Measurements from ENCODE around the gene ASIC2. TPM values are rescaled to one million over a fixed set of nuclear protein-coding genes. Genes with fewer than 3 reads are reported as not detected.

ASIC2 gene
- total and polyA plus RNA-seq, 2 experiments from 2014 or later, result 0.52 to 2.8 TPM

DNA sequence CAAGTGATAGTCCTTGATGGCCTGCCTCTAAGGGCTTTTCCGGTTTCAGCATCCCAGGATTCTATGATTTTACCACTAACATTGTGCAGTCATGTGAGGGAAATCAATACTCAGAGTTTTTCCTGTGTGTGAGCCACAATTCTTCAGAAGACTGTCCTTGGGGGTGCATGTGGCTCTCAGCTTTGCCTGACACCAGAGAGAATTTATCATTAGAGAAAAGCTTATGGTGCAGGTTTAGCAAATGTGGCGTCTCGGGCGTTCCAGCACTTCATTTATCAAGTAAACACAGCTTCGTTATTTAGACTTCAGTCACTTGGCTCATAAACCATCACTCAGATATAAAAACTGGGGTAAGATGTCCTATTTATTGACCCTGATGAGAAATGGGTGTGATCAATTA, 238.7 kb downstream of the ASIC2 start:
- no peak overlapping the region for H2AFZ ChIP-seq
- H3K9me3 Mint-ChIP-seq, result no peaks in the 10 kb centered on the region
- TF ChIP-seq, protein P1, sequence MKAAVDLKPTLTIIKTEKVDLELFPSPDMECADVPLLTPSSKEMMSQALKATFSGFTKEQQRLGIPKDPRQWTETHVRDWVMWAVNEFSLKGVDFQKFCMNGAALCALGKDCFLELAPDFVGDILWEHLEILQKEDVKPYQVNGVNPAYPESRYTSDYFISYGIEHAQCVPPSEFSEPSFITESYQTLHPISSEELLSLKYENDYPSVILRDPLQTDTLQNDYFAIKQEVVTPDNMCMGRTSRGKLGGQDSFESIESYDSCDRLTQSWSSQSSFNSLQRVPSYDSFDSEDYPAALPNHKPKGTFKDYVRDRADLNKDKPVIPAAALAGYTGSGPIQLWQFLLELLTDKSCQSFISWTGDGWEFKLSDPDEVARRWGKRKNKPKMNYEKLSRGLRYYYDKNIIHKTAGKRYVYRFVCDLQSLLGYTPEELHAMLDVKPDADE (IDR thresholded peaks at IDR 0.05), result no peak
- TF ChIP-seq NANOG (IDR thresholded peaks at IDR 0.05; ENCODE audit: borderline replicate concordance), result no peak
- H3K36me3 ChIP-seq (ENCODE audit: insufficient read depth), result no peaks in the 10 kb centered on the region
- no peak overlapping the region for H3K27ac Mint-ChIP-seq
- no peaks in the 10 kb centered on the region for H3K4me1 ChIP-seq (ENCODE audit: insufficient read depth)
- H3K27me3 Mint-ChIP-seq (ENCODE audit: insufficient read depth, low read depth, poor library complexity), result peaks cover 4% of the 10 kb centered on the region
- ATAC-seq, result no peak
- H3K4me3 ChIP-seq, result no peak overlapping the region
- H3K27ac ChIP-seq (ENCODE audit: low read depth), result no peak overlapping the region
- no peaks in the 10 kb centered on the region; the same call in 2 of the 3 replicates for H3K4me1 Mint-ChIP-seq
- H3F3A ChIP-seq (replicated peaks; ENCODE audit: low read depth), result no peaks in the 10 kb centered on the region
- no peaks in the 10 kb centered on the region for H3K36me3 Mint-ChIP-seq (ENCODE audit: low read depth)
- no peak overlapping the region for H3K4me2 ChIP-seq
- H3K9me2 ChIP-seq (ENCODE audit: insufficient read depth), result no peaks in the 10 kb centered on the region
- no peak overlapping the region for H3K4me3 Mint-ChIP-seq
- no peaks in the 10 kb centered on the region for H3K27me3 ChIP-seq (ENCODE audit: insufficient read depth)
- no peaks in the 10 kb centered on the region; the same call in 1 of the 2 replicates for H4K20me1 ChIP-seq (replicated peaks; ENCODE audit: insufficient read depth)
- DNase-seq (ENCODE audit: low spot score), result no peak
- no peaks in the 10 kb centered on the region for H3K79me2 ChIP-seq (replicated peaks; ENCODE audit: insufficient read depth)

DNA sequence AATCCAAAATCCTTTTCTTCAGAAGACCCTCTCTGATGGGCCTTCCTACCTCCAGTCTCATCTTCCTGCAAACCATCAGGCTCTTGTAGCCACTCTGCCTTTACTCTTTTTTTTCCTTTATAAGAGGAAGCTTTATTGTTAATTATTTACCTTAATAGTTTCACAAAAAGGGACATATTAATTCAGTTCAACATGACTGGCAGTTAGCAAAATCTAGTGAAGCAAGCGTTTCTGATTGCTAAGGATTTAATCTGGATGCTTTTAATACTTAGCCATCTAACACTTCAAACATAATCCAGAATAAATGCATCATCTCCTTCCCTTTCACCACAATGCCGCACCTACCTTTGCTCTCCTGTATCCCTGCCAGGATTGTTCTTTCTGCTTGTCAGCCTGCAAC, 239.4 kb downstream of the ASIC2 start:
- H3K36me3 Mint-ChIP-seq (ENCODE audit: low read depth), result no peaks in the 10 kb centered on the region
- H3K36me3 ChIP-seq (ENCODE audit: insufficient read depth), result no peaks in the 10 kb centered on the region
- no peaks in the 10 kb centered on the region for H3F3A ChIP-seq (replicated peaks; ENCODE audit: low read depth)
- no peaks in the 10 kb centered on the region for H3K79me2 ChIP-seq (replicated peaks; ENCODE audit: insufficient read depth)
- no peak overlapping the region for H3K27ac ChIP-seq (ENCODE audit: low read depth)
- DNase-seq (ENCODE audit: low spot score) (no peak), ATAC-seq (no peak)
- H3K27me3 ChIP-seq (ENCODE audit: insufficient read depth), result no peaks in the 10 kb centered on the region
- H3K27ac Mint-ChIP-seq, result no peak overlapping the region
- no peaks in the 10 kb centered on the region for H3K9me2 ChIP-seq (ENCODE audit: insufficient read depth)
- H3K4me2 ChIP-seq, result no peak overlapping the region
- no peaks in the 10 kb centered on the region for H3K4me1 ChIP-seq (ENCODE audit: insufficient read depth)
- H3K27me3 Mint-ChIP-seq (ENCODE audit: insufficient read depth, low read depth, poor library complexity), result peaks cover 4% of the 10 kb centered on the region
- no peaks in the 10 kb centered on the region; the same call in 2 of the 3 replicates for H3K4me1 Mint-ChIP-seq
- H3K4me3 ChIP-seq, result no peak overlapping the region
- H4K20me1 ChIP-seq (replicated peaks; ENCODE audit: insufficient read depth), result no peaks in the 10 kb centered on the region; the same call in 1 of the 2 replicates
- no peak overlapping the region for H3K4me3 Mint-ChIP-seq
- no peaks in the 10 kb centered on the region for H3K9me3 Mint-ChIP-seq
- H2AFZ ChIP-seq, result no peak overlapping the region
- TF ChIP-seq, protein P2, sequence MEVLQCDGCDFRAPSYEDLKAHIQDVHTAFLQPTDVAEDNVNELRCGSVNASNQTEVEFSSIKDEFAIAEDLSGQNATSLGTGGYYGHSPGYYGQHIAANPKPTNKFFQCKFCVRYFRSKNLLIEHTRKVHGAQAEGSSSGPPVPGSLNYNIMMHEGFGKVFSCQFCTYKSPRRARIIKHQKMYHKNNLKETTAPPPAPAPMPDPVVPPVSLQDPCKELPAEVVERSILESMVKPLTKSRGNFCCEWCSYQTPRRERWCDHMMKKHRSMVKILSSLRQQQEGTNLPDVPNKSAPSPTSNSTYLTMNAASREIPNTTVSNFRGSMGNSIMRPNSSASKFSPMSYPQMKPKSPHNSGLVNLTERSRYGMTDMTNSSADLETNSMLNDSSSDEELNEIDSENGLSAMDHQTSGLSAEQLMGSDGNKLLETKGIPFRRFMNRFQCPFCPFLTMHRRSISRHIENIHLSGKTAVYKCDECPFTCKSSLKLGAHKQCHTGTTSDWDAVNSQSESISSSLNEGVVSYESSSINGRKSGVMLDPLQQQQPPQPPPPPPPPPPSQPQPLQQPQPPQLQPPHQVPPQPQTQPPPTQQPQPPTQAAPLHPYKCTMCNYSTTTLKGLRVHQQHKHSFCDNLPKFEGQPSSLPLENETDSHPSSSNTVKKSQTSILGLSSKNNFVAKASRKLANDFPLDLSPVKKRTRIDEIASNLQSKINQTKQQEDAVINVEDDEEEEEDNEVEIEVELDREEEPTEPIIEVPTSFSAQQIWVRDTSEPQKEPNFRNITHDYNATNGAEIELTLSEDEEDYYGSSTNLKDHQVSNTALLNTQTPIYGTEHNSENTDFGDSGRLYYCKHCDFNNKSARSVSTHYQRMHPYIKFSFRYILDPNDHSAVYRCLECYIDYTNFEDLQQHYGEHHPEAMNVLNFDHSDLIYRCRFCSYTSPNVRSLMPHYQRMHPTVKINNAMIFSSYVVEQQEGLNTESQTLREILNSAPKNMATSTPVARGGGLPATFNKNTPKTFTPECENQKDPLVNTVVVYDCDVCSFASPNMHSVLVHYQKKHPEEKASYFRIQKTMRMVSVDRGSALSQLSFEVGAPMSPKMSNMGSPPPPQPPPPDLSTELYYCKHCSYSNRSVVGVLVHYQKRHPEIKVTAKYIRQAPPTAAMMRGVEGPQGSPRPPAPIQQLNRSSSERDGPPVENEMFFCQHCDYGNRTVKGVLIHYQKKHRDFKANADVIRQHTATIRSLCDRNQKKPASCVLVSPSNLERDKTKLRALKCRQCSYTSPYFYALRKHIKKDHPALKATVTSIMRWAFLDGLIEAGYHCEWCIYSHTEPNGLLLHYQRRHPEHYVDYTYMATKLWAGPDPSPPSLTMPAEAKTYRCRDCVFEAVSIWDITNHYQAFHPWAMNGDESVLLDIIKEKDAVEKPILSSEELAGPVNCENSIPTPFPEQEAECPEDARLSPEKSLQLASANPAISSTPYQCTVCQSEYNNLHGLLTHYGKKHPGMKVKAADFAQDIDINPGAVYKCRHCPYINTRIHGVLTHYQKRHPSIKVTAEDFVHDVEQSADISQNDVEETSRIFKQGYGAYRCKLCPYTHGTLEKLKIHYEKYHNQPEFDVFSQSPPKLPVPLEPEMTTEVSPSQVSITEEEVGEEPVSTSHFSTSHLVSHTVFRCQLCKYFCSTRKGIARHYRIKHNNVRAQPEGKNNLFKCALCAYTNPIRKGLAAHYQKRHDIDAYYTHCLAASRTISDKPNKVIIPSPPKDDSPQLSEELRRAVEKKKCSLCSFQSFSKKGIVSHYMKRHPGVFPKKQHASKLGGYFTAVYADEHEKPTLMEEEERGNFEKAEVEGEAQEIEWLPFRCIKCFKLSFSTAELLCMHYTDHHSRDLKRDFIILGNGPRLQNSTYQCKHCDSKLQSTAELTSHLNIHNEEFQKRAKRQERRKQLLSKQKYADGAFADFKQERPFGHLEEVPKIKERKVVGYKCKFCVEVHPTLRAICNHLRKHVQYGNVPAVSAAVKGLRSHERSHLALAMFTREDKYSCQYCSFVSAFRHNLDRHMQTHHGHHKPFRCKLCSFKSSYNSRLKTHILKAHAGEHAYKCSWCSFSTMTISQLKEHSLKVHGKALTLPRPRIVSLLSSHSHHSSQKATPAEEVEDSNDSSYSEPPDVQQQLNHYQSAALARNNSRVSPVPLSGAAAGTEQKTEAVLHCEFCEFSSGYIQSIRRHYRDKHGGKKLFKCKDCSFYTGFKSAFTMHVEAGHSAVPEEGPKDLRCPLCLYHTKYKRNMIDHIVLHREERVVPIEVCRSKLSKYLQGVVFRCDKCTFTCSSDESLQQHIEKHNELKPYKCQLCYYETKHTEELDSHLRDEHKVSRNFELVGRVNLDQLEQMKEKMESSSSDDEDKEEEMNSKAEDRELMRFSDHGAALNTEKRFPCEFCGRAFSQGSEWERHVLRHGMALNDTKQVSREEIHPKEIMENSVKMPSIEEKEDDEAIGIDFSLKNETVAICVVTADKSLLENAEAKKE (CRISPR knock-in tag; IDR thresholded peaks at IDR 0.05), result no peak
- TF ChIP-seq NANOG (IDR thresholded peaks at IDR 0.05; ENCODE audit: borderline replicate concordance) (no peak), EZH2phosphoT487 (IDR thresholded peaks at IDR 0.05; ENCODE audit: unreplicated experiment) (no peak), JUNB (IDR thresholded peaks at IDR 0.05; ENCODE audit: unreplicated experiment) (no peak), ZNF114 (CRISPR knock-in tag; IDR thresholded peaks at IDR 0.05) (no peak), CREB1 (CRISPR knock-in tag; IDR thresholded peaks at IDR 0.05; ENCODE audit: low read depth) (no peak)
- TF ChIP-seq, protein P3, sequence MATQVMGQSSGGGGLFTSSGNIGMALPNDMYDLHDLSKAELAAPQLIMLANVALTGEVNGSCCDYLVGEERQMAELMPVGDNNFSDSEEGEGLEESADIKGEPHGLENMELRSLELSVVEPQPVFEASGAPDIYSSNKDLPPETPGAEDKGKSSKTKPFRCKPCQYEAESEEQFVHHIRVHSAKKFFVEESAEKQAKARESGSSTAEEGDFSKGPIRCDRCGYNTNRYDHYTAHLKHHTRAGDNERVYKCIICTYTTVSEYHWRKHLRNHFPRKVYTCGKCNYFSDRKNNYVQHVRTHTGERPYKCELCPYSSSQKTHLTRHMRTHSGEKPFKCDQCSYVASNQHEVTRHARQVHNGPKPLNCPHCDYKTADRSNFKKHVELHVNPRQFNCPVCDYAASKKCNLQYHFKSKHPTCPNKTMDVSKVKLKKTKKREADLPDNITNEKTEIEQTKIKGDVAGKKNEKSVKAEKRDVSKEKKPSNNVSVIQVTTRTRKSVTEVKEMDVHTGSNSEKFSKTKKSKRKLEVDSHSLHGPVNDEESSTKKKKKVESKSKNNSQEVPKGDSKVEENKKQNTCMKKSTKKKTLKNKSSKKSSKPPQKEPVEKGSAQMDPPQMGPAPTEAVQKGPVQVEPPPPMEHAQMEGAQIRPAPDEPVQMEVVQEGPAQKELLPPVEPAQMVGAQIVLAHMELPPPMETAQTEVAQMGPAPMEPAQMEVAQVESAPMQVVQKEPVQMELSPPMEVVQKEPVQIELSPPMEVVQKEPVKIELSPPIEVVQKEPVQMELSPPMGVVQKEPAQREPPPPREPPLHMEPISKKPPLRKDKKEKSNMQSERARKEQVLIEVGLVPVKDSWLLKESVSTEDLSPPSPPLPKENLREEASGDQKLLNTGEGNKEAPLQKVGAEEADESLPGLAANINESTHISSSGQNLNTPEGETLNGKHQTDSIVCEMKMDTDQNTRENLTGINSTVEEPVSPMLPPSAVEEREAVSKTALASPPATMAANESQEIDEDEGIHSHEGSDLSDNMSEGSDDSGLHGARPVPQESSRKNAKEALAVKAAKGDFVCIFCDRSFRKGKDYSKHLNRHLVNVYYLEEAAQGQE (IDR thresholded peaks at IDR 0.05; ENCODE audit: unreplicated experiment), result no peak
- TF ChIP-seq, protein P4, sequence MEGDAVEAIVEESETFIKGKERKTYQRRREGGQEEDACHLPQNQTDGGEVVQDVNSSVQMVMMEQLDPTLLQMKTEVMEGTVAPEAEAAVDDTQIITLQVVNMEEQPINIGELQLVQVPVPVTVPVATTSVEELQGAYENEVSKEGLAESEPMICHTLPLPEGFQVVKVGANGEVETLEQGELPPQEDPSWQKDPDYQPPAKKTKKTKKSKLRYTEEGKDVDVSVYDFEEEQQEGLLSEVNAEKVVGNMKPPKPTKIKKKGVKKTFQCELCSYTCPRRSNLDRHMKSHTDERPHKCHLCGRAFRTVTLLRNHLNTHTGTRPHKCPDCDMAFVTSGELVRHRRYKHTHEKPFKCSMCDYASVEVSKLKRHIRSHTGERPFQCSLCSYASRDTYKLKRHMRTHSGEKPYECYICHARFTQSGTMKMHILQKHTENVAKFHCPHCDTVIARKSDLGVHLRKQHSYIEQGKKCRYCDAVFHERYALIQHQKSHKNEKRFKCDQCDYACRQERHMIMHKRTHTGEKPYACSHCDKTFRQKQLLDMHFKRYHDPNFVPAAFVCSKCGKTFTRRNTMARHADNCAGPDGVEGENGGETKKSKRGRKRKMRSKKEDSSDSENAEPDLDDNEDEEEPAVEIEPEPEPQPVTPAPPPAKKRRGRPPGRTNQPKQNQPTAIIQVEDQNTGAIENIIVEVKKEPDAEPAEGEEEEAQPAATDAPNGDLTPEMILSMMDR (conservative IDR thresholded peaks at IDR 0.05; ENCODE audit: low read depth in 2 of 2), result no peak
